Panc1 (cell line): Measurements from ENCODE around the gene SELENOS.

Experiments used
- POLR2AphosphoS5 ChIP-seq: IDR thresholded peaks from 2 replicates; pipeline ENCODE4 v1.6.1; 2012; ENCODE audit warnings: mild to moderate bottlenecking, low read depth, low read length, moderate library complexity
- SIN3A ChIP-seq: IDR thresholded peaks from 2 replicates; pipeline ENCODE4 v1.6.1; 2012; ENCODE audit warnings: low read depth, mild to moderate bottlenecking, low read length, moderate library complexity, borderline replicate concordance; ENCODE audit not compliant: insufficient read depth
- TCF7L2 ChIP-seq: IDR thresholded peaks from 2 replicates; pipeline ENCODE4 v1.6.1; 2011; ENCODE audit warnings: mild to moderate bottlenecking, low read depth, low read length, inconsistent platforms
- TF ChIP-seq, protein P1 (sequence below): fragments of 450-650 bp; IDR thresholded peaks from 2 replicates; pipeline ENCODE4 v1.5.1; 2017; ENCODE audit warnings: mild to moderate bottlenecking
- TF ChIP-seq, protein P2 (sequence below), 2 experiments: IDR thresholded peaks; 2 replicates each; pipeline ENCODE4 v1.6.1; 2011 to 2012; ENCODE audit warnings: low read depth in 2 of 2, control low read depth in 1 of 2, low read length in 1 of 2, mild to moderate bottlenecking in 1 of 2, moderate library complexity in 1 of 2; ENCODE audit not compliant: insufficient read depth in 1 of 2

DNA sequence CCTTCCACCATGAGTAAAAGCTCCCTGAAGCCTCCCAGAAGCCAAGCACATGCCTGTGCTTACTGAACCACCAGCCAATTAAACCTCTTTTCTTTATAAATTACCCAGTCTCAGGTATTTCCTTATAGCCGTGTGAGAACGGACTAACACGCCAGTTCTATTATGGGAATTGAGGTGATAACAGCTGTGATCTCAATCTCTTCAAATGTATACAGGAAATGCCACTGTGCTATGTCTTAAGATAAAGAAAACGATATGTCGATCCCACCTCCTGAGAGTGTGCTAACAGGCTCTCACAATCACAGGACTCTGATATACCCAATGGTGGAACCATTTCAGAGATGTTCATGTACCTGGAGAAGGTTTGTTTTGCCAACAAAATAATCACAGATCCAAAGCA, 51.6 kb downstream of the SELENOS start:
- TF ChIP-seq, protein P1, sequence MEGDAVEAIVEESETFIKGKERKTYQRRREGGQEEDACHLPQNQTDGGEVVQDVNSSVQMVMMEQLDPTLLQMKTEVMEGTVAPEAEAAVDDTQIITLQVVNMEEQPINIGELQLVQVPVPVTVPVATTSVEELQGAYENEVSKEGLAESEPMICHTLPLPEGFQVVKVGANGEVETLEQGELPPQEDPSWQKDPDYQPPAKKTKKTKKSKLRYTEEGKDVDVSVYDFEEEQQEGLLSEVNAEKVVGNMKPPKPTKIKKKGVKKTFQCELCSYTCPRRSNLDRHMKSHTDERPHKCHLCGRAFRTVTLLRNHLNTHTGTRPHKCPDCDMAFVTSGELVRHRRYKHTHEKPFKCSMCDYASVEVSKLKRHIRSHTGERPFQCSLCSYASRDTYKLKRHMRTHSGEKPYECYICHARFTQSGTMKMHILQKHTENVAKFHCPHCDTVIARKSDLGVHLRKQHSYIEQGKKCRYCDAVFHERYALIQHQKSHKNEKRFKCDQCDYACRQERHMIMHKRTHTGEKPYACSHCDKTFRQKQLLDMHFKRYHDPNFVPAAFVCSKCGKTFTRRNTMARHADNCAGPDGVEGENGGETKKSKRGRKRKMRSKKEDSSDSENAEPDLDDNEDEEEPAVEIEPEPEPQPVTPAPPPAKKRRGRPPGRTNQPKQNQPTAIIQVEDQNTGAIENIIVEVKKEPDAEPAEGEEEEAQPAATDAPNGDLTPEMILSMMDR = no peak
- no peak for TF ChIP-seq SIN3A
- no peak for TF ChIP-seq POLR2AphosphoS5
- TF ChIP-seq, protein P2, sequence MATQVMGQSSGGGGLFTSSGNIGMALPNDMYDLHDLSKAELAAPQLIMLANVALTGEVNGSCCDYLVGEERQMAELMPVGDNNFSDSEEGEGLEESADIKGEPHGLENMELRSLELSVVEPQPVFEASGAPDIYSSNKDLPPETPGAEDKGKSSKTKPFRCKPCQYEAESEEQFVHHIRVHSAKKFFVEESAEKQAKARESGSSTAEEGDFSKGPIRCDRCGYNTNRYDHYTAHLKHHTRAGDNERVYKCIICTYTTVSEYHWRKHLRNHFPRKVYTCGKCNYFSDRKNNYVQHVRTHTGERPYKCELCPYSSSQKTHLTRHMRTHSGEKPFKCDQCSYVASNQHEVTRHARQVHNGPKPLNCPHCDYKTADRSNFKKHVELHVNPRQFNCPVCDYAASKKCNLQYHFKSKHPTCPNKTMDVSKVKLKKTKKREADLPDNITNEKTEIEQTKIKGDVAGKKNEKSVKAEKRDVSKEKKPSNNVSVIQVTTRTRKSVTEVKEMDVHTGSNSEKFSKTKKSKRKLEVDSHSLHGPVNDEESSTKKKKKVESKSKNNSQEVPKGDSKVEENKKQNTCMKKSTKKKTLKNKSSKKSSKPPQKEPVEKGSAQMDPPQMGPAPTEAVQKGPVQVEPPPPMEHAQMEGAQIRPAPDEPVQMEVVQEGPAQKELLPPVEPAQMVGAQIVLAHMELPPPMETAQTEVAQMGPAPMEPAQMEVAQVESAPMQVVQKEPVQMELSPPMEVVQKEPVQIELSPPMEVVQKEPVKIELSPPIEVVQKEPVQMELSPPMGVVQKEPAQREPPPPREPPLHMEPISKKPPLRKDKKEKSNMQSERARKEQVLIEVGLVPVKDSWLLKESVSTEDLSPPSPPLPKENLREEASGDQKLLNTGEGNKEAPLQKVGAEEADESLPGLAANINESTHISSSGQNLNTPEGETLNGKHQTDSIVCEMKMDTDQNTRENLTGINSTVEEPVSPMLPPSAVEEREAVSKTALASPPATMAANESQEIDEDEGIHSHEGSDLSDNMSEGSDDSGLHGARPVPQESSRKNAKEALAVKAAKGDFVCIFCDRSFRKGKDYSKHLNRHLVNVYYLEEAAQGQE (IDR thresholded peaks at IDR 0.05; ENCODE audit: insufficient read depth in 1 of 2, low read depth in 2 of 2, low read length in 1 of 2) = no peak
- no peak for TF ChIP-seq TCF7L2
